Measurements from ENCODE around the gene SVEP1.

GRCh38 chr9:110538647-110539041 is 40.9 kb downstream of the SVEP1 start:
- TF ChIP-seq CTCF (conservative IDR thresholded peaks at IDR 0.05; ENCODE audit: low read depth, low read length) (no peak), EZH2phosphoT487 (IDR thresholded peaks at IDR 0.05; ENCODE audit: borderline replicate concordance, low read length) (no peak)
